Measurements from ENCODE around the gene SYNPO.

SYNPO gene

DNA sequence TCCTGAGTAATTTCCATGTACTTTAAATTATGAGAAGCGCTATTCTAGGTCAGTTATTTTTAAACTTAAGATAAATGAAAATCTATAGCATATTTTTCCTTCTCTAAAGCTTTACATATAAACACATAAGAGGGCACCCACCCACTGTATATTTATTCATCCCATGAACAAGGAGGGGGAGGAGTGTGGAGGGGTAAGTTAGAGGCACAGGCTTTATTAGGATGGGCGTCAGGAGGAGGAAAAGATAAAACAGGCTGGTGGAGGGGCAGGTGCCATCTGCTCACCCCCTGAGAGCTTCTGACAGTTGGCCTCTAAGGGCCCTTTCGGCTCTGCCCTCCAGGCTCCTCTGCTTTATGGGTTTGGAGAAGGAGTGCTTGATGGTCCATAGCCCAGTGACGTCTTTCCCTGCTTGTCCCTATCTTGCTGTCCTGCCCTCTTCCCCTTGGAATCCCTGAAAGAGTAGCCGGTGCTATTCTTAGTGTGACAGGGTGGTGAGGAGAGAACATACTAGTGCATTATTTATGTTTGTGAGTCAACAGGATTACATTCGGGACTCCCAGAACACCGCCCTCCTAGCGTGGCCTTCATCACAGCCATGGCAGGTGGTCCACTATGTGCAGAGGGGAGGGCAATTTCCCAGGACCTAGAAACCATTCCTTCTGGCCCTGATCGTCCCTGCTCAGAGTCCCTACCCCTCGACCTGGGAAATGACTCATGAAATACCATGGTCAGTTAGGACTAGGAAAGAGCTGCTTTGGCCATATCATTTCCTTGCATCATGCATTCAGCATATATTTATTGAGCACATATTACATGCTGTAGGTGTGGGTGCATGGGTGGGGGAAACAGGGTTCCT is 7.9 kb upstream of the SYNPO start:
- no peaks in the 10 kb centered on the region for H3K36me3 Mint-ChIP-seq (ENCODE audit: insufficient read depth)
- no peaks in the 10 kb centered on the region for H3K9me3 Mint-ChIP-seq
- ATAC-seq (replicated peaks; ENCODE audit: extremely low read depth, poor library complexity, severe bottlenecking), result no peak
- H3K27me3 Mint-ChIP-seq, result peaks cover 37% of the 10 kb centered on the region
- no peak overlapping the region for H3K4me3 Mint-ChIP-seq
- no peaks in the 10 kb centered on the region for H3K4me1 Mint-ChIP-seq
- H3K27ac Mint-ChIP-seq (ENCODE audit: low read depth), result no peak overlapping the region
- no peak for DNase-seq (ENCODE audit: low spot score in 2 of 2)

DNA sequence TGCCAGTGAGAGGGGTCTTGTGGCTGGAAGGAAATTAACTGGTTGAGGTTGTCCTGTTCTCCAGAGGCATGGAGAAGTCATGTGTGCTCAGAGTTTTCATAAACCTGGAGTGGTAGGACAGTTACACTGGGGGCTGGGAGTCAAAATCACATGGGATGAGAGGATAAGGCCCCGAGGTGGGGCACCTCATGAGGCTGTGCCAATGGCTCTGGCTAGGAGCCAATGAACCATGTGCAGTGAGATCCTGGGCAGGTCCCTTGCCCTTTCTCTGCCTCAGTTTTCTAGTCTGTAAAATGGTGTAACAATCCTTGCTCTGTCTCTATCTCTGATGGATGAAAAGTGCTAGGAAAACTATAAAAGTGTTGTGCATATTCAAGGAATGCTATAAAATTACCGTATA is 7.0 kb upstream of the SYNPO start:
- H3K27ac Mint-ChIP-seq (ENCODE audit: low read depth), result no peak overlapping the region
- no peaks in the 10 kb centered on the region for H3K9me3 Mint-ChIP-seq
- peaks cover 33% of the 10 kb centered on the region for H3K27me3 Mint-ChIP-seq
- no peaks in the 10 kb centered on the region for H3K4me1 Mint-ChIP-seq
- no peak for DNase-seq (ENCODE audit: low spot score in 2 of 2)
- no peaks in the 10 kb centered on the region for H3K36me3 Mint-ChIP-seq (ENCODE audit: insufficient read depth)
- H3K4me3 Mint-ChIP-seq, result no peak overlapping the region
- no peak for ATAC-seq (replicated peaks; ENCODE audit: extremely low read depth, poor library complexity, severe bottlenecking)

DNA sequence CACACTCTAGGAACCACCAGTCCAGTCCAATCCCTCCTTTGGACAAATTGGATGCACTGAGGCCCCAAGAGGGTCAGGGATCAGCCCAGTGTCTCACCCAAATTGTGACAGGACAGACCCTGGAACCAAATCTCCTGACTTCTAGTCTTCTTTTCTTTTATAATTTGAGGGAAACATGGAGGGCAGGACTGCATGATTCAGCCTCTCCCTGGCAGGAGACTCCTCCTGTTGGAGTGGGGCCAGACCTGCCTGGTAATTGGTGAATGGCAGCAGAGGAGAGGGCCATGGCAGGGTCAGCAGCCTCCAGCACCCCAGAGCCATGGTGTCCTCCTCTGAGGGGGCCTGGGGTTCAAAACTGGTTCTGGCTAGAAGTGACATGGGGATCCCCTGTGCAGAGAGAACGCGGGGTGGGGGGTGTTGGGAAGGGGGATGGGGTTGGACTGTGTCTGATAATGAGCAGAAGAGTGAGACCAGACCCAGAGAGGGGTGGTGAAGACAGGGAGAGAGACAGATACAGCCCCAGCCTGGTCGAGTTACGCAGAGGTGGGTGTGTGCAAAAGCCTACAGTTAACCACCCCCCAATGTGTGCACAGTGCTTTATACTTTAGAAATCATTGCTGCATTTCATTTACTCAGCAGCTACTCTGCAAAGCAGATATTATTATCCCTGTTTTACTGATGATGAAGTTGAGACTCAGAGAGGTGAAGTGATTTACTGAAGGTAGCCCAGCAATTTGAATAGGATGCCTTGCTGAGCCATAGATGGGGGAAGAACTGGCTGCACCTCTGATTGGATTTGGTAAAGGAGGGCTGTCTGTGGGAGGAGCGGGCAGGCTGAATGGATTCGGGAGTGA is 3.8 kb upstream of the SYNPO start:
- no peak for ATAC-seq (replicated peaks; ENCODE audit: extremely low read depth, poor library complexity, severe bottlenecking)
- Mint-ChIP-seq H3K27me3 (peaks cover 33% of the 10 kb centered on the region), H3K27ac (ENCODE audit: low read depth) (no peak overlapping the region), H3K36me3 (ENCODE audit: insufficient read depth) (peaks cover 1% of the 10 kb centered on the region), H3K4me3 (no peak overlapping the region), H3K9me3 (no peaks in the 10 kb centered on the region), H3K4me1 (no peaks in the 10 kb centered on the region)
- no peak for DNase-seq (ENCODE audit: low spot score in 2 of 2)

DNA sequence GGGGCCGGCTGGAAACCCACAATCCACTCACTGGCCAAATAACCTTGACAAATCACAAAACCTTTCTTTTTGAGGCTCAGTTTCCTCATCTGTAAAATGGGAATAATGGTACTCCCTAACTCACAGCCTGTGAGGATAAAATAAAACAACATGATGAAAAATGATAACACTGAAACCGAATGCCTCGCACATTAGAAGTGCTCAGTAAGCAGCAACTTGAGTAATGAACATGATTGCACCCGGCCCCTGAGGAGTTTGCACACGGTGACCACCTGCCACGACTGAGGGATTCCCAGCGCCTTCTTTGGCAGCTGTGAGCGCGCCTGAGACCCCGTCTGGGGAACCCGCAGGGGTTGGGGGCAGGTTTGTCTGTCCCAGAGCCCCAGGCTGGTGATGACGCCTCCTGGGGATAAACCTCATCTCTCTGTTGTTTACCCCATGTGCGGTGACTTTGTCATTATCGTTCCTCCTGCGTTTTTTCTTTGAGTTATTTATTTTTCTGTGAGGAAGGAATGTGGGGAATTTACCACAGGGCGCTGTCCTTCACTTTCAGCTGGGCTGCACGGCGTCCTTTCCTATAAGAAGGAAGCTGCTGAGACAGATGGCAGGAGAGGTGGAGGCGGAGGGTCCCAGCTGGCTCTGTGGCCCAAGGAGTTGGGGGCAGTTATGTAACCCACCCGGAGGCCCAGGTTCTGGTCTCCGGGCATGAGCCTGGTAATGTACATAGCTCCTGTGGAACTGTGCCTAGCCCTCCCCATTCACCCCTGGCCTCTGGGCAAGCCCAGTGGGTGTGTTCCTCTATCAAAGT is 3.0 kb upstream of the SYNPO start:
- H3K9me3 Mint-ChIP-seq, result no peaks in the 10 kb centered on the region
- H3K36me3 Mint-ChIP-seq (ENCODE audit: insufficient read depth), result peaks cover 1% of the 10 kb centered on the region
- ATAC-seq (replicated peaks; ENCODE audit: extremely low read depth, poor library complexity, severe bottlenecking) (no peak), DNase-seq (ENCODE audit: low spot score in 2 of 2) (no peak)
- H3K4me3 Mint-ChIP-seq, result no peak overlapping the region
- H3K27ac Mint-ChIP-seq (ENCODE audit: low read depth), result no peak overlapping the region
- peaks cover 33% of the 10 kb centered on the region for H3K27me3 Mint-ChIP-seq
- no peaks in the 10 kb centered on the region for H3K4me1 Mint-ChIP-seq

DNA sequence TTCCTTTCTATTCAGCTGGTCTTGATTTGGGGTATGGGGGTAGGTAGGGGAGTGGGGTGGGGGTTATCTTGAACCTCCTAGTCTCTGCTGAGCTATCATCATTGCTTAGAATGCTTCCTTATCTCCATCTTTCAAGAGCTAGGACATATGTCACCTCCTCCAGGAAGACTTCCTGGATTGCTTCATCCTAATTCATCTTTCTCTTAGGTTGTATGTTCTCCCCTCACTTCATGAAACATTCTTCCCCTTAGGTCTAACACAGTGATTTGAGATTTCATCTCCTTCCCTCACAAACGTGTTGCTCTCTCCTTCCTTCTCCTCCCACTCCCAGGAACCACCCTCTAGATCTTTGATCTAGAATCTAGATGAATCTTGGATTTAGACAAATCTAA is 2.4 kb upstream of the SYNPO start:
- Mint-ChIP-seq H3K27ac (ENCODE audit: low read depth) (no peak overlapping the region), H3K4me1 (no peaks in the 10 kb centered on the region)
- no peak for ATAC-seq (replicated peaks; ENCODE audit: extremely low read depth, poor library complexity, severe bottlenecking)

DNA sequence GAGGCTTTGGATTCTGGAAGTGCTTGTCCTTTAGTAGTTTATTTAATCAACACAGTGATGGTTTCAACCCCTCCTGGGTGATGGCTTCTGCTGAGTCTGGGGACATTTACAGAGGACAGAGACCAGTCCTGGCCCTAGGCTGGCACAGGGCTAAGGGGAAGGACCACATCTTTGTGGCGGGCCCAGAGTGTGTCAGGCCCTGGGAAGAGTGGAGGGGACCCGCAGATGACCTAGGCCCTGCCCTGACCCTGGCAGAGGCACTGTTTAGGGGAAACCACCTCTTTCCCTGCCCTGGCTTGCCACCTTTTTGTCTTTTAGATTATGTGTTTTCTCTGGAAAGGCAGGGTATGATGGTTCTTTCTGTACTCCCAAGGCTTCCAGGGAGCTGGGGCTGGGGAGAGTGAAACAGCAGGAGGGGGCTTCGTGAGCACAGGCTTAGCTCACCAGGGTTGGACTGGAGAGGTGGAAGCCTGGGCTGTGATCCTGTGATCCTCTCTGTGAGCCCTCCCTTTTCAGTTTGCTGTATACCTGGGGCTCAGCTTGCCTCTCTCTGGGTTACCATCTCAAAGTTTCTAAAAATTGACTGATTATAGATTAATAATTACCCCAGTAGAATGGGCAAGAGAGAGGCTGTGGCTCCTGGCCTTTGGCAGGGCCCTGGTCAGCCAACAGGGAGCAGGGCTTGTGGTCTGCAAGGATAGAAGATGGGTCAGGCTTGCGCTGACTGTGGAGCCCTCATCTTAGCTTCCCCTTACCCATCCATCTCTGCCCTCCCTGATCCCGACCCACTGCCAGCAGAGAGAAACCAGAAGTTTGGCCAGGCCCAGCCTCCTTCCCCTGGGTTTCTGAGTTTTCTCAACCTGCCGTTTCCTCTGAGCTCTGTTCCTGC is 1.7 kb upstream of the SYNPO start:
- H3K27ac Mint-ChIP-seq (ENCODE audit: low read depth), result no peak overlapping the region
- peaks cover 33% of the 10 kb centered on the region for H3K27me3 Mint-ChIP-seq
- H3K9me3 Mint-ChIP-seq, result no peaks in the 10 kb centered on the region
- no peak overlapping the region for H3K4me3 Mint-ChIP-seq
- peaks cover 1% of the 10 kb centered on the region for H3K36me3 Mint-ChIP-seq (ENCODE audit: insufficient read depth)
- ATAC-seq (replicated peaks; ENCODE audit: extremely low read depth, poor library complexity, severe bottlenecking) (no peak), DNase-seq (ENCODE audit: low spot score in 2 of 2) (no peak)
- H3K4me1 Mint-ChIP-seq, result no peaks in the 10 kb centered on the region

More for the DNA sequence above, 2.4 kb upstream of the SYNPO start:
- H3K9me3 Mint-ChIP-seq, result no peaks in the 10 kb centered on the region
- H3K36me3 Mint-ChIP-seq (ENCODE audit: insufficient read depth), result peaks cover 1% of the 10 kb centered on the region
- DNase-seq (ENCODE audit: low spot score in 2 of 2), result no peak
- H3K27me3 Mint-ChIP-seq, result peaks cover 33% of the 10 kb centered on the region
- H3K4me3 Mint-ChIP-seq, result no peak overlapping the region

DNA sequence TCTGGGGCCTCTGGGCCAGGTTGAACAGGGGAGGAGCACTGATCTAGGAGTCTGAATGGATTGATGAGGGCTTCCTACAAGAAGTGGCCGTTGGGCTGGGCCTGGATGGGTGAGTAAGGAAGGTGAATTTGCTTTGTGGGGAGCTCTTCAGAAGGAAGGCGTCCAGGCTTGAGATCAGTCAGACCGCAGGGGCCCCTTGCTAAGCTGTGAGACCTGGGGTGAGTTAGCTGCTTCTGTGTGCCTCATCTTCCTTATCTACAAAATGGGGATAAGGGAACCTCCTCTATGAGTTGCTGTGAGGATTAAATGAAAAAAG is 1.1 kb upstream of the SYNPO start:
- Mint-ChIP-seq H3K4me3 (no peak overlapping the region), H3K36me3 (ENCODE audit: insufficient read depth) (peaks cover 1% of the 10 kb centered on the region), H3K4me1 (no peaks in the 10 kb centered on the region), H3K27ac (ENCODE audit: low read depth) (no peak overlapping the region), H3K27me3 (peaks cover 34% of the 10 kb centered on the region), H3K9me3 (no peaks in the 10 kb centered on the region)
- no peak for ATAC-seq (replicated peaks; ENCODE audit: extremely low read depth, poor library complexity, severe bottlenecking)
- DNase-seq (ENCODE audit: low spot score in 2 of 2), result no peak

DNA sequence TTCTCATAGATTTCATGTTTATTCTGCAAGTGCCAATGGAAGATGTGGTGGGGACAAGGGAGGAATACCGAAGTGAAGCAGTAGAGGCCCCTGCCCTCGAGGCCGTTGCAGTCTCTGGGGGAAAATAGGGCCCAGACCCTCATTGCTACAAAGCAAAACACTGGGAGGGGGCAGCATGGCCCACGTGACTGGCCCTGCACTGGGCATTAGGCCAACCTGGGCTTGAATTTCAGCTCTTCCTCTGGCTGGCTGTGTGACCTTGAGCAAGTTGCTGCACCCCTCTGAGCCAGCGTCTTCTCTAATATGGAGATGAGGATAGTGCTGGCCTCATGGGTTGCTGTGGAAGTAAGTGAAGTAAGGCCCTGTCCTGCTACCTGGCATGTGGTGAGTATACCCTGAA is 709 bp upstream of the SYNPO start:
- no peak for ATAC-seq (replicated peaks; ENCODE audit: extremely low read depth, poor library complexity, severe bottlenecking)
- Mint-ChIP-seq H3K27ac (ENCODE audit: low read depth) (no peak overlapping the region), H3K27me3 (peaks cover 34% of the 10 kb centered on the region)

DNA sequence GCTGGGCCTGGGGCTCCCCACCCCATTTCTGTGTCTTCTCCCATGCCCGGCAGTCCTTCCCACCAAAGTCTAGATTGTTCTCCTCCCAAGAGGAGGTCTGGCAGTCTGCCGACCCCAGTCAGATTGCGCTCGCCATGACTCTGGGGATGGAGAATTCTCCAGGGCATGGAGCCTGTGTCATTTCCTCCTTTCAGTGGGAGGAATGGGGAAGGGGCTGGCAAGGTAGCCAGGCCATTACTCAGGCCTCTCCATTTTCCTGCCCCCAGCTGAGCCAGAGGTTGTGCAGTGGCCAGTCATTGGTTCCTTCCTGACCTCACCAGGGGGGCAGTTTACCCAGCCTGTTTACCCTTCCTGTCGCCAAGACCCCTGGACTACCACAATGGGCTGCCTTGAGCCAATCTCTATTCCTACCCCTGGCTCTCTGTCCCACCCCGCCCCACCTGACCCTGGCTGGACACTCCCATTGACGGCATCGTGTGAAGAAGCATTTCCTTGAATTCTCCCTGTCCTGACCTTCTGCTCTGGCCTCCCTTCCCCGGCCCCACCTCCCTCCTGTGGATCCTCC is 628 bp downstream of the SYNPO start:
- H3K36me3 Mint-ChIP-seq (ENCODE audit: insufficient read depth), result peaks cover 1% of the 10 kb centered on the region
- DNase-seq (ENCODE audit: low spot score in 2 of 2), result no peak
- no peak overlapping the region for H3K4me3 Mint-ChIP-seq
- peaks cover 25% of the 10 kb centered on the region for H3K27me3 Mint-ChIP-seq
- ATAC-seq (replicated peaks; ENCODE audit: extremely low read depth, poor library complexity, severe bottlenecking), result no peak
- no peaks in the 10 kb centered on the region for H3K4me1 Mint-ChIP-seq
- no peaks in the 10 kb centered on the region for H3K9me3 Mint-ChIP-seq
- H3K27ac Mint-ChIP-seq (ENCODE audit: low read depth), result no peak overlapping the region

More for the DNA sequence above, 709 bp upstream of the SYNPO start:
- DNase-seq (ENCODE audit: low spot score in 2 of 2), result no peak
- Mint-ChIP-seq H3K4me1 (no peaks in the 10 kb centered on the region), H3K4me3 (no peak overlapping the region), H3K36me3 (ENCODE audit: insufficient read depth) (peaks cover 1% of the 10 kb centered on the region), H3K9me3 (no peaks in the 10 kb centered on the region)

DNA sequence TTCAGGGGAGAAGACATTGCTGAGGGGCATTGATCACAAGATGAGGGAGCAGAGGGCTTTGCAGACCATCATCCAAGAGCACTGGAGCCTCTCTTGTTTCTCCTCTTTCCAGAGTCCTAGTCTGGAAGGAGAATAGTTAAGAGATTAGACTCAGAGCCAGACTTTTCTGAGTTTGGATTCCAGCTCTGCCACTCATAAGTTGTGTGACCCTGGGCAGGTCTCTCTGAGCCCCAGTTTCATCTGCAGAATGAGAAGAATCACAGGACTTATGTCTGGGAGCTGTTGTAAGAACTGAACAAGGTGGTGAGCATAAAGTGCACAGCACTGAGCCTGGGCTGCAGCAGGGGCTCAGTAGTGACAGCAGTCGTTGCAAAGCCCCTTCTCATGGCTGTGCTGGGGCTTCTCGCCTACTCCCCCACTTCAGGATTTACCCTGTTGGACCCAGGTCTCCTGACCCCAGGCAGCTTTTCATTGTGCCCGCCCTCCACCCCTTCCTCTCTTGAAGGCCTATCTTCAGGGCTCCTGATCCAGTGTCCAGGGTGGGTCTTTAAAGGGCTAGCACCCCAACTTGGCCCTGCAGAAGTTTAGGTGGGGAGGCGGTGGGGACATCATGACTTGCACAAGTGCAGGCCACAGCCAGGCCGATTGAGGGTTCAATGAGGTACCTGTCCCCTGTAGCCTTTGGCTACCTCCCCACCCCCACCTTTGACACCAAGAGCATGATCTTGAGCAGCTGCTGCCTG is 1.5 kb downstream of the SYNPO start:
- H3K27me3 Mint-ChIP-seq, result peaks cover 19% of the 10 kb centered on the region
- peaks cover 1% of the 10 kb centered on the region for H3K36me3 Mint-ChIP-seq (ENCODE audit: insufficient read depth)
- no peak overlapping the region for H3K27ac Mint-ChIP-seq (ENCODE audit: low read depth)
- H3K4me3 Mint-ChIP-seq, result no peak overlapping the region
- no peak for DNase-seq (ENCODE audit: low spot score in 2 of 2)
- H3K9me3 Mint-ChIP-seq, result no peaks in the 10 kb centered on the region
- no peaks in the 10 kb centered on the region for H3K4me1 Mint-ChIP-seq
- ATAC-seq (replicated peaks; ENCODE audit: extremely low read depth, poor library complexity, severe bottlenecking), result no peak

DNA sequence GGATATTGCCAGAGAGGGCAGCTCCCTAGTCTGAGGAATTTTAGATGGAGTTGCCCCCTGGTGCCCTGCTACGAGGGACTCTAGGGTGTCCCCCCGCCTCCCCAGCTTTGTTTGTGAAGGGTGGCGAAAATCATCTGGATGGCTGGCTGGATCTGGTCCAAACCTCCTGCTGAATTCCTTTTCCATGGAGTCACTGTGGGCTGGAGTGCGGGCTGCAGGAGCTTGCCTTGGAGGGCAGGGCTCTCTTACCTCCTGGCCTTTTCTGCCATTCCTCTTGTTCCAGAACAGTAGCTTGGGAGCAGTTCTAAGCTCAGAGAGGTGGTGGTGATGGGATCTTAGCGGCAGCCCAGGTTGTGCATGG is 2.1 kb downstream of the SYNPO start:
- no peak for DNase-seq (ENCODE audit: low spot score in 2 of 2)

More for the DNA sequence above, 2.1 kb downstream of the SYNPO start:
- H3K36me3 Mint-ChIP-seq (ENCODE audit: insufficient read depth), result peaks cover 1% of the 10 kb centered on the region
- H3K27ac Mint-ChIP-seq (ENCODE audit: low read depth), result no peak overlapping the region
- H3K4me1 Mint-ChIP-seq, result no peaks in the 10 kb centered on the region
- peaks cover 21% of the 10 kb centered on the region for H3K27me3 Mint-ChIP-seq
- H3K4me3 Mint-ChIP-seq, result no peak overlapping the region
- no peaks in the 10 kb centered on the region for H3K9me3 Mint-ChIP-seq
- ATAC-seq (replicated peaks; ENCODE audit: extremely low read depth, poor library complexity, severe bottlenecking), result no peak
